HG03103 (cell line): ENCODE measurements around the gene DCUN1D5.

Experiments used
- ATAC-seq: cut with Tn5 transposase; IDR thresholded peaks from one replicate; pipeline ENCODE4 v1.9.1; 2021; ENCODE audit warnings: low read depth; ENCODE audit not compliant: unreplicated experiment

The DCUN1D5 gene

DNA sequence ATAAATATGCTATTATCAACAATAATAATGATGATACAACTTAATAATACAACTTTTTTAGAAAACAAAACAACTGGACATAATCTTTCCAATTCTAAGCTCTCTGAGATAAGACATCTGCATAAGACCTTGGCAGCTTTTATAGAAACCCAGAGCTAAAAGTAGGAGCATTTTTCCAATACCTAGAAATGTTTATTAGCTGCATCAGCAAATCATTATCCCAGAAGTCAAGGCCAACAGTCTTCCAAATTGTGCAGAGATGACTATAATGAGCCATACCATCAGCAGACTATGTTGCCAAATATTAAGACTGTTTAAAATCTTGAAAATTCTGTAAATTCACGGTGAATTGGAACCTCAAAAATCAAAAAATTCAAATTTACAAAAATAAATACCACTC, 30.3 kb downstream of the DCUN1D5 start:
- no peak for ATAC-seq

GRCh38 chr11:103055221-103055890, 36.6 kb downstream of the DCUN1D5 start:
- ATAC-seq, result peak; percentile 60

DNA sequence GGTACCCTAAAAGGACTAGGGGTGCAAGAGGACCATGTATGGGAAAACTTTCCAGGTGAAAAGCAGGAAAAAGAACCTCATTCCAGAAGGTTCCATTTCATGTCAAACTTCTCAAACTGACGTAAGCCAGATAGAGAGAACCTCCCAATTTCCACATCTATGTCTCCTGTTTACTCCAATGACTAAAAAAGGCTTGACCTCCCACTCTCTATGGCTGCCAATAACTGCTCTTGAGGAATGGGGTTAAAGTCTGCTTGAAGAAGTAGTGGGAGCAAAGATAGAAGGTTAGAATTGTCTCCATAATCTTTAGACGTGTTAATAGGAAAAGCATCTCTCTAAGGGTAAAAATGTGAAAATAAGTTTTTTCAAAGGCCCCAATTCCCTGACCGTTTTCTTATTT, 38.0 kb downstream of the DCUN1D5 start:
- no peak for ATAC-seq

DNA sequence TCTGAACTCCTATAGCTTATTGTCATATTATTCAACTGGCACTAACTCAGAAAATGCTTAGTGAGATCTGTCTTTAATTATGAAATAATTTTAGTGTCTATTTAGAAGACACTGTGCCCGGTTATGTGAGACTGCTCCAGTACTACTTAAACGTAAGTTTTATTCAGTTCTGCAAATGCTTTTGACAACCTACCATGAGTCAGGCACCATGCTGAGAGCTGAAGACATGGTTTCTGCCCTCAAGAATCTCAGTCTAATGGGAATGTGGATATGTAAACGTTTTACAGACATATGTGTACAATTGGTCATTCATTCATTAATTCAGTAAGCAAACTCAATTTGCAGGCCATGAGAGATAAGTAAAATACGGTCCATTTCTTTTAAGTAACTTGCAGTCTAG, 40.0 kb downstream of the DCUN1D5 start:
- ATAC-seq, result no peak

GRCh38 chr11:103051151-103051801, 40.7 kb downstream of the DCUN1D5 start:
- ATAC-seq, result no peak

DNA sequence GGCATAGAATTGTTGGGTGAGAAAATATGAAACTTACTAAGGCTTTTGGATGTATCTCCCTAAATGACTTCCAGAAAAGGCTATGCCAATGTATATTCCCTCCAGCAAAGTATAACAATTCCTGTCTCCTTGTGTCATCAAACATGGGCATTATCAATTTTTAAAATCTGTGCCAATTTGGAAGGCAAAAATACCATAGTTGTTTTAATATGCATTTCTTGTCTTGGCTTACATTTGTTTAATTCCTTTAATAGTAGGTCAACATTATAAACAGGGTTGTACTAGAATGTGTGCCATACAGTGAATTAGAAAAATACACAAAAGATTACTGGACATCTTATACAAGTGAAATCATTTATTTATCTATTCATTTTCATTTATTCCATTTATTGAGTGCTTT, 41.6 kb downstream of the DCUN1D5 start:
- no peak for ATAC-seq

- ATAC-seq, result no peak
These were observed 44.1 kb downstream of the DCUN1D5 start for GRCh38 chr11:103047837-103048236.

DNA sequence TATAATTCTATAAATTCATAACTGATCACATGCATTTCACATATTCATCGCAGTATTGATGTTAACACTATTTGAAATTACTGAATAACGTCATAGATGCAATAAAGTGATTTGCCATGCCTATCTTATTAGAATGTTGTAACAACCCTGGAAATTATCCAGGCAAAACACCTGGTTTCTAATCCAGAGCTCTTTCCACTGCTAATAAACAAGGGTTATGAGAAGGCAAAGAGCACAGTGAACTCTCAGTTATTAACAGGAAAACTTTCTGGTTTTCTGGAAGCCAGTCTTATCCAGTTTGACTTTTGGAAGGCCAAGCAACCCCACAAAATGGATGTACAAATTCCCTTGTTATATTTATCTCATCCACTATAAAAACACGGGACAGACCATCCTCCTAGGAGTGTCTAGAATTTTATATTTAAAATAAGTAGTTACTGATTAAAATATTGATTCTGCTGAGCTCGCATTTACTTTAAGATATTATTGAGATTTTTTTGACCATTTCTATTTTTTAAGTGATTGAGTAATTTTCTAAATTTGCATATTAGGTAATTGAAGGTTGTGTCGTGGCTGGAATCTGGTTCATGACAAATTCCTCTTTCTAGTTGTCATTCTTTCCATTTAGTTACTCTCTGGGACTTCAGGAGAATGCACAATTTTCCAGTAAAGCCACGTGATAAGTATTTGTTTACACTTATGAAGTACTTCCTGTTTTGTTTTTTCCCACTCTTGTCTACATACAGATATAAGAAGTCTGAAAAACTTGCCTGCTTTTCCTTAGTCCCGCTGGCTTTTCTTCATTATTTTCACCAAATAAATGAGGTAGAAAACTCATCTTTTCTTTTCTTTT, 47.9 kb downstream of the DCUN1D5 start:
- no peak for ATAC-seq

DNA sequence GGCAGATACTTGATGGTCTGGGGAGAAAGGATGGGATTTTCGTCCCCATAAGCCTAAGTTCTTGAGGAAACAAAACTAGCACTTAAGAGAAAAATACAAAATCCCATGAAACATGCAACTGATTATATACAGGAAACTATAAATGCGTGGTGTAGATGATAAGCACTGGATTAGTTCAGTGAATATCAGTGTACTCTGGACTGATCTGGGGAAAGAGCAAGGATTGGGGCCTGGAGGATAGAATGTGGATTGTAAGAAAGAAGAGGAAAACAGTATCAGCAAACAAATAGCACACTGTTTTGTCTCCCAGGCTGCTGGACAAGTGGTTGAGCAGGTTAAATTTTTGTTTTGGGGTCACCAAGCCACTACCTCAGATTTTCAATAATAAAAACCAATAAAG, 49.8 kb downstream of the DCUN1D5 start:
- ATAC-seq, result no peak

- peak; percentile 96 for ATAC-seq
These were observed 56.0 kb downstream of the DCUN1D5 start for GRCh38 chr11:103035791-103036434.

DNA sequence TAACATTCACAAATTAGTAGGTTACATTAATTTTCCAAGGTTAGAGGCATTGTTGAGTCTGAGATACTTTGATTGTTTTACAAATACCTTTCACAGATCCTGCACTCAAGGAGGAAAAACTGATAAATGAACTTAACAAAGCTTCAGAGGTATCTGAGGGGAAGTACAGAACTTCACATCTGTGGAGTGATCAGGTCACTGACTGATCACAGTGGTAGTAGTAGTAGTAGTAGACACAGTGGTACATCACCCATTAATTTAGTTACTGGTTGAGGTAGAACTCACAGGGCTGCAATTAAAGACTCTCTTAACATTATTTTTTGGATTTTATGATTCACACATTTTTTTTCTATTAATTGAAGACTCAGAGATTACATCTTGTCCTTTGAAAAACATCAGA, 56.7 kb downstream of the DCUN1D5 start:
- ATAC-seq, result no peak

GRCh38 chr11:103031834-103032233, 60.1 kb downstream of the DCUN1D5 start:
- no peak for ATAC-seq

- no peak for ATAC-seq
These were observed 62.6 kb downstream of the DCUN1D5 start for GRCh38 chr11:103029401-103029800.

- ATAC-seq, result peak; percentile 96
These were observed 63.5 kb downstream of the DCUN1D5 start for GRCh38 chr11:103028304-103029020.

GRCh38 chr11:103024086-103024485, 67.9 kb downstream of the DCUN1D5 start:
- no peak for ATAC-seq

DNA sequence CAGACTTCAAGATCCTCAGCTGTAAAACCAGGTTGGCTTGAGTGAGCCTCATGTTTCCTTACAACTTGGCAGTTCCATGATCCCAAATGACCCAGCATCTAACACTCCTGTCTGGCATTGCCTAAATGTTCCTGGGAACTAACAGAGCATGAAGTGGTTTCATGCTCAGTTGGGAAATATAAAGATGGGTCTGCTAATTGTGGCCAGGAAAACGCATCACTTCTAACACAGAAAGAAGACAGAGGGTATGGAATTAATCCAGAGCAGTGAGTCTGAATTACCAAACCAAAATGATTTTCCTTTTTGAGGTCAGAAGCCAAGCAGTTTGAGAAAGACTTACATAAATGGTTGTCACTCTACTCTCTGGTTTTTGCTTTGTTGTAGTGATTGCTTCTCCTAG, 75.9 kb downstream of the DCUN1D5 start:
- ATAC-seq, result no peak

GRCh38 chr11:103013421-103013820, 78.5 kb downstream of the DCUN1D5 start:
- no peak for ATAC-seq
